ENCODE results near the gene FMNL3.
"Not testable (repeated sequence)": the region's sequence is repeated elsewhere in the genome, so short reads cannot be mapped to it uniquely, and the experiment has no call there.

The FMNL3 gene, protein sequence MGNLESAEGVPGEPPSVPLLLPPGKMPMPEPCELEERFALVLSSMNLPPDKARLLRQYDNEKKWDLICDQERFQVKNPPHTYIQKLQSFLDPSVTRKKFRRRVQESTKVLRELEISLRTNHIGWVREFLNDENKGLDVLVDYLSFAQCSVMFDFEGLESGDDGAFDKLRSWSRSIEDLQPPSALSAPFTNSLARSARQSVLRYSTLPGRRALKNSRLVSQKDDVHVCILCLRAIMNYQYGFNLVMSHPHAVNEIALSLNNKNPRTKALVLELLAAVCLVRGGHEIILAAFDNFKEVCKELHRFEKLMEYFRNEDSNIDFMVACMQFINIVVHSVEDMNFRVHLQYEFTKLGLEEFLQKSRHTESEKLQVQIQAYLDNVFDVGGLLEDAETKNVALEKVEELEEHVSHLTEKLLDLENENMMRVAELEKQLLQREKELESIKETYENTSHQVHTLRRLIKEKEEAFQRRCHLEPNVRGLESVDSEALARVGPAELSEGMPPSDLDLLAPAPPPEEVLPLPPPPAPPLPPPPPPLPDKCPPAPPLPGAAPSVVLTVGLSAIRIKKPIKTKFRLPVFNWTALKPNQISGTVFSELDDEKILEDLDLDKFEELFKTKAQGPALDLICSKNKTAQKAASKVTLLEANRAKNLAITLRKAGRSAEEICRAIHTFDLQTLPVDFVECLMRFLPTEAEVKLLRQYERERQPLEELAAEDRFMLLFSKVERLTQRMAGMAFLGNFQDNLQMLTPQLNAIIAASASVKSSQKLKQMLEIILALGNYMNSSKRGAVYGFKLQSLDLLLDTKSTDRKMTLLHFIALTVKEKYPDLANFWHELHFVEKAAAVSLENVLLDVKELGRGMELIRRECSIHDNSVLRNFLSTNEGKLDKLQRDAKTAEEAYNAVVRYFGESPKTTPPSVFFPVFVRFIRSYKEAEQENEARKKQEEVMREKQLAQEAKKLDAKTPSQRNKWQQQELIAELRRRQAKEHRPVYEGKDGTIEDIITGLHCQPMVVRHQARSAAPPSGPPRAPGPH

DNA sequence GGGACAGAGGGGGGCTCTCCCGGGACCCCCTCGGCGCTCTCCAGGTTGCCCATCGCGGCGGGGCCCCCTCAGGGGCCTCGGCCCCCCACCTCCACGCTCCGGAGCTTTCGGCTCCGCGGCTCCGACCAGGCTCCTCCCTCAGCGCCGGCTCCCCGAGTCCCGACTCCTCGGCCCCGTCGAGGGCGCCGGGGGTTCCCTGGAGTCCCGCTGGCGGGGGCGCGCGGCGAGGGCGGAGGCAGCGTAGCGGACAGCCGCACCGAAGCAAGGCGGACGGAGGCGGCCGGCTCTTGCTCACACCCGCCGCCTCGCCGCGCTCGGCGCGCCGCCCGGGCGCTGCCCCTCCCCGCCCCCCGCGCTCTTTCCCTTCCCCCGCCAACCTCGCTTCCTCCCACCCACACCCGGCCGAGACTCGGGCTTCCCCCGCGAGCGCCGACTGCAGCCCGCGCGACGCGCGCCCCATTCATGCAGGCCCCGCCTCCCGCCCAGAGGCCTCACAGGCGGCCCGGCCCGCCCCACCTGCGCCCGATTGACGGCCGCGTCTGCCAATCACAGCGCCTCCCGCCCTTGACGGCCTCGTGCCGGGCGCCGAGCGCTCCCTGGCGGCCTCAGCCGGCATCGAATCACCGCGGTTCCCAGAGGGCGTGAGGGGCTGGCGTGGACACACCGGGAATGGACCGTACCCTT, at the start of gene FMNL3:
FMNL3 (minus strand) TSS at position 278 of the 684 bp plus-strand sequence; CDS start at position 53, 225 bp downstream.
- Mint-ChIP-seq H3K36me3 (no peaks in the 10 kb centered on the region), H3K27me3 (peaks cover 3% of the 10 kb centered on the region), H3K4me1 (peaks cover 38% of the 10 kb centered on the region), H3K9me3 (no peaks in the 10 kb centered on the region), H3K27ac (peak within 1 kb of the TSS; percentile 96), H3K4me3 (peak within 1 kb of the TSS; percentile 97)
- ATAC-seq (ENCODE audit: low read depth), result peak; percentile 91
- peak; percentile 99 to 100 for DNase-seq (ENCODE audit: low spot score in 2 of 2)

DNA sequence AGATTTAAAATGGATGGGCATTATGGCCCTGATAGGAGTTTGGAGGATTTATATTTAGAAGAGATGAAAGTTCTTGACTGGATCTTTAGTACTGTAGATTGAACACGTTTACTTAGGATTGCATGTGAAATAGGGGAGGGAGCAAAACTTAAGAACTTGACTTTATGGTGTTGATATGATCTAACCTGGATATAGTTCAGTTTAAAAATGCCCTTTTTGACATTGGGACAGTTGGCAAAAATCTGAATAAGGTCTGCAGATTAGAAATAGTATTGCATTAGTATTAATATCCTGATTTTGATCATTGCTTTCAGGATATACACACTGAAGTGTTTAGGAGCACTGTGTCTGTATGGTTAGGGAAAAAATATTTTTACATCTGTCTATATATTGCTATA, 43.8 kb upstream of the FMNL3 start:
- no peak for DNase-seq (ENCODE audit: low spot score in 2 of 2)
- Mint-ChIP-seq H3K27ac (peak overlapping the region; percentile 89), H3K27me3 (no peaks in the 10 kb centered on the region), H3K4me3 (no peak overlapping the region), H3K36me3 (peaks cover 20% of the 10 kb centered on the region), H3K9me3 (no peaks in the 10 kb centered on the region), H3K4me1 (peaks cover 35% of the 10 kb centered on the region)
- ATAC-seq (ENCODE audit: low read depth), result no peak

DNA sequence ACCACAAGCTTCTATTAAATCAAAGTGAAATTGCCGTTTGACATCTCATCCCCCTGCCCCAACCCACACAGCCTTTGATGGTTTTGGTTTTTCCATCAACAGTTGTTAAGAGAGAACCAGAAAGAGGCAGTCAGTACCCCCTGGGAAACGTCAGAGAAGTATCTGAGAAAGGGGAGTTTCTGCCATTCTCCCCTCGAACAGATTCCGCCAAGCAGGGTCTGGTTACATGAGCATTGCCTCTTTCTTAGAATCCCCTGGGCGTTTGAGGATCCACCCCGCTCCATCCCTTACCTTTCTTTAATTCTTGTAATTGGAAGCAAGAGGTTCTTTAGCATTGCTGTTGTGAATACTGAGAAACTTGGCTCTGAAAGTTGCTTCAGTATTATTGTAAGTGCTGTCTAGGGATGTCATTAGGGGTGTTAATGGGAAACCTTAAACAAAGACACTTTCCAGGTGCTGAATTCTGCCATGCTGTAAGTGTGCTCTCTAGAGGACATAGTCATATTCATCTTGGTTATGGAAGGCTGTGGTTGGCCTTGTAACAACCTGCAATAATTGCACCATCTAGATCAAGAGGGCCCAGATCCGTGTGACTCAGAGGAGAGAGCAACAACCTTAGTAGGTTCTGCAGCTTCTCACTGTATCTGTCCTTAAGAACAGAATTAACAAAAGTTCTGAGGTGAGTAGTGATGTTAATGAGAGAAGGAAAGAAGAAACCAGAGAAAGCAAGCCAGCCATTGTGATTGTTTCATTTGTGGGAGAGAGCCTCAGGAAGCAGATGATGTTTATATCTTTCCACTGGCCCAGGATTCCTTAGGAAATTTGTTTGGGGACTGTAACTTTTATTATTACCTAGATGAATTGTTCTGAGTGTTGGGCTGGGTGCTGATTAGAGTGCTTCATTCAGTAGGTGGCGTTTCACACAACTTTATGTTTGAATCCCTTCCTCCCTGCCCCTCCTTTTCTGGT, 43.1 kb upstream of the FMNL3 start:
- peaks cover 18% of the 10 kb centered on the region for H3K36me3 Mint-ChIP-seq
- H3K27me3 Mint-ChIP-seq, result no peaks in the 10 kb centered on the region
- peaks cover 35% of the 10 kb centered on the region for H3K4me1 Mint-ChIP-seq
- DNase-seq (ENCODE audit: low spot score in 2 of 2) (no peak), ATAC-seq (ENCODE audit: low read depth) (no peak)
- peak overlapping the region; percentile 38 for H3K4me3 Mint-ChIP-seq
- H3K27ac Mint-ChIP-seq, result peak overlapping the region; percentile 89
- H3K9me3 Mint-ChIP-seq, result no peaks in the 10 kb centered on the region

DNA sequence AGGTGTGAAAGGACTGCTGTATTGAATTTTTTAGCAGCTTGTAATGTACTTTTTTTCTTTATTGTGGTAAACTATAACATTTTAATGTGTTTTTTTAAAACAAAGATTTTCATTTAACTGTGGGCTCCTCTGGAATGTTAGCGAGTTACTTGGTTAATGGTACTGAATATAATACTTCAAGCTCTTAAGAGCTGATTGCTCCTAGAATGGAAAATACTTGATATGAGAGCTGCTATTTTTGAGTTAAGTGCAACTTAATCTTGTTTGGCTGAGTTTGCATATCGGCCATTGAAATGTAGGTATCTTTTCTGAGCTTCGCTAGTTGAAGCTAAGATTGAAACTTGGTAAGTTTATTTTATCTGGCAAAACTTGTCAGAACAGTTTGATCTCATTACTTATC, 41.6 kb upstream of the FMNL3 start:
- H3K9me3 Mint-ChIP-seq, result no peaks in the 10 kb centered on the region
- H3K27me3 Mint-ChIP-seq, result no peaks in the 10 kb centered on the region
- peaks cover 37% of the 10 kb centered on the region for H3K4me1 Mint-ChIP-seq
- peak overlapping the region; percentile 11 for H3K4me3 Mint-ChIP-seq
- peaks cover 15% of the 10 kb centered on the region for H3K36me3 Mint-ChIP-seq
- no peak for ATAC-seq (ENCODE audit: low read depth)
- DNase-seq (ENCODE audit: low spot score in 2 of 2), result no peak
- peak overlapping the region; percentile 20 for H3K27ac Mint-ChIP-seq

DNA sequence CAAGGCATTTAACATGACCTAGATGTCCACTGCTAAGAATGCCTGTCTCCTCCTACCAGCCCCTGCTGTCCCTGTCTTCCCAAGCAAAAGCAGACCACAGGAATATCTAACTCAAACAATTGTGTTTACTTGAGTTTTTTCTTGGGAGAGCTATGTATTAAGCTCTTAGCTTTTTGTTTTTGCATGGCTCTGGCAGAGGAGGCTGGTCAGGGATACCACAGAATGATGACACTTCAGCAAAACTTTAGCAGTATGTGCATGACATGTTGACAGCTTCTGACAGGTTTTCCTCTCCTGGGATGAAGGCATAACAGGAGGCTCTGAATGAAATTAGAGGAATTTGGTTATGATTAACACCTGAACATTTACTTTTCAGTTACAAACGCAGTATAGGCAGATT, 41.1 kb upstream of the FMNL3 start:
- no peak overlapping the region for H3K27ac Mint-ChIP-seq
- DNase-seq (ENCODE audit: low spot score in 2 of 2), result no peak
- H3K4me3 Mint-ChIP-seq, result no peak overlapping the region
- H3K4me1 Mint-ChIP-seq, result peaks cover 37% of the 10 kb centered on the region
- H3K36me3 Mint-ChIP-seq, result peaks cover 14% of the 10 kb centered on the region
- H3K9me3 Mint-ChIP-seq, result no peaks in the 10 kb centered on the region
- no peak for ATAC-seq (ENCODE audit: low read depth)
- no peaks in the 10 kb centered on the region for H3K27me3 Mint-ChIP-seq

DNA sequence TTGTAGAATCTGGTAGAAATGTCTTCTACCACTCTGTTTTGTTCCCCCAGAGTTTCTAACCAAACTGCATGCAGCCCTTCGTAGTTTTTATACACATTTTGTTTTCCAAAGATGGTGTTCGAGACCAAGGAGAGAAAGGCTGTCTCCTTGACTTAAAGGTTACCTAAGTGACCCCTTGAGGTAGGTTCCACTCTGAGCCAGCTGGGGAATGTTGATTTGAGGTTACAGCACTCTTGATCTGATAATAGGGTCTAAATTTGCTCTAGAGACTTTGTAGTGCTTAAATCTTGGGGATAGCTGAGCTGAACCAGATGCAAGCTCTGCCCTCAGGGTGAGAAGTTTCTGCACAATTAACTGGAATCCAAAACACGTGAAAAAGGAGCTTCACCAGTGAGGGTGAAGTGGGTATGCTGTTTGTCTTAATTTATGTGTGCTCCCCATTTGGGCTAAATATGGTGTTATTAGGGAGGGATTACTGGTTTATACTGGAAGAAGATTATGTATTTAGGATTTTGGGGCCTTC, 37.2 kb upstream of the FMNL3 start:
- ATAC-seq (ENCODE audit: low read depth), result no peak
- Mint-ChIP-seq H3K4me3 (no peak overlapping the region), H3K27ac (peak overlapping the region; percentile 2), H3K9me3 (no peaks in the 10 kb centered on the region), H3K36me3 (peaks cover 10% of the 10 kb centered on the region), H3K27me3 (no peaks in the 10 kb centered on the region), H3K4me1 (peaks cover 31% of the 10 kb centered on the region)
- no peak for DNase-seq (ENCODE audit: low spot score in 2 of 2)

DNA sequence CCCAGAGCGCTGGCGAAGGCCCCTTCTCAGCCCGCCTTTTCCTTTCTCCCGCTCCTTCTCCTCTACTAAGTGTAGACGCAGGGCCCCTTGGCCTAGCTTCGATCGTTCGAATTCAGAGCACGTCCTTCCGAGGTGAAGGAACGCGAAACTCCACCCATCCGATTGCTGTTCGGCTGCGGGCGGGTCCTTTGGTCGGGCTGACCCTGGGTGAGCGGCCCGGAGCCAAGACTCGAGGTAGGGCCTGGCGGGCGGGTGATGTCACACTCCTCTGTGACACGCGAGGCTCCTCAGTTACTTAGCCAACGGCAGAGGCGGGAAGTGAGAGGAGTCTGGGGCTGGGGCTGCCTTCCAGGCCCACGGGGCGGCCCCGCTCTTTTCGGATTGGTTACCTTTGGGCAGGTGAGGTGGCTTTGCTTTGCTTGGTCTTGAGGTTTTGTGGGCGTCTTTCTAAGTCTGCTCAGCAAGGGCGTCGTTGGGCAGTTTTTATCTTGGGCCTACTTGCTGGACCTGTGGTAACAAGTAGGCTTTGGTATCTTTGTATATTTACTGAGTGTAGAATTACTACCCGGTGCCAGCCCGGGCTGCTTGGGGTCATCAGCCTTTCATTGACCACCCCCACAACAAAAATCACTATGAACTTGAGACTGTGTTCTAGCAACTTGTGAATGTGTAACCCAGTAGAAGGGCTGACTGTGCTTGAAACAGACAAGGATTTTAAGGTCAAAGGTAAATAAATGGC, 34.8 kb upstream of the FMNL3 start:
- peak overlapping the region; percentile 92 for H3K4me3 Mint-ChIP-seq
- peak; percentile 65 for ATAC-seq (ENCODE audit: low read depth)
- peaks cover 25% of the 10 kb centered on the region for H3K4me1 Mint-ChIP-seq
- H3K27ac Mint-ChIP-seq, result peak overlapping the region; percentile 95
- peaks cover 10% of the 10 kb centered on the region for H3K36me3 Mint-ChIP-seq
- H3K27me3 Mint-ChIP-seq, result no peaks in the 10 kb centered on the region
- DNase-seq (ENCODE audit: low spot score in 2 of 2), result peak; percentile 82 to 83
- H3K9me3 Mint-ChIP-seq, result no peaks in the 10 kb centered on the region

DNA sequence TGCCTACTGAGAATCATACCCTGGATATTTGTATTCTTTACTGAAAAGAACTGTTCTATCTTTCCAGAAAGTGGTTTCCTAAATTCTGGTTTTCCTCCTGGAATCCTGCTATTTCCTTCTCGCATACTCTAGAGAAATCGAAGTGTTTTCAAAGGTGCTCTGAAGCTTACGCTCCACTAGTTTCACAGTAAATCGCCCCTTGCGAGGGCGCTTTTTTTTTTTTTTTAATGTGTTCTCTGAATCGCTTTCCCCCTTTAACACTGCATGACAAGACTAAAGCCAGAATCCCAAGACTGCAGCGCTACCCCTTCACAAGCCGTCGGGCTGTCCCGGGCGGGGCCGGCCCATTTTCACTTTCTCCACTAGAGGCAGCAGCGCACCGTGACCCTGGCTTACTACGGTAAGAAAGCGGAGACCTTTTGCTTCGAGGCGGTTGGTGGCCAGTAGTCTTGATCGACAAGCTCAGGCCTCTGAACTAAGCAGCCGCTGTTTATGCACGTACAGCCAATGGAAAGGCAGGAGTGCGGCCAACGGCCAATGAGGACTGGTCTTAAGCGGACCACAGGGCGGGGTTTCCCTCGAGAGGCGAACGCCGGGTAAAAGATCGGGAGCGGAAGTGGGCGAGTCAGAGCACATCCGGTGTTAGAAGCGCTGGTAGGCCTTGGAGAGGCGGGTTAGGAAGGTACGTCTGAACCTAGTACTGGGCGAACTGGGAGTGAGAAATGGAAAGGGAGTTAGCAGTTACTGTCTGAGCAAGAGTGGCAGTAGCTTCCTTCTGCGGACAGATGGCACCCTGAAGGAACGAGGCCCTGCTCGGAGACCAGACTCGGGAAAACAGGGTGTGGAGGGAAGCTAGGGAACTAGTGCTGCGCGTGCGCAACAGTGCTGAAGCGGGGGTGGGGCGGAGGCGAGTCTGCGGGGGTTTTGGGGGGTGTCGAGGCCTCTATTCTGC, 34.0 kb upstream of the FMNL3 start, which contains the start of gene TMBIM6:
TMBIM6 (plus strand) TSS at position 628 of the 952 bp plus-strand sequence. CDS start 10,937 bp downstream, outside the sequence.
- peaks cover 7% of the 10 kb centered on the region for H3K36me3 Mint-ChIP-seq
- ATAC-seq (ENCODE audit: low read depth) (peak; percentile 84), DNase-seq (ENCODE audit: low spot score in 2 of 2) (peak; percentile 94 to 97)
- H3K27ac Mint-ChIP-seq, result peak within 1 kb of the TSS; percentile 95
- H3K27me3 Mint-ChIP-seq, result no peaks in the 10 kb centered on the region
- H3K4me3 Mint-ChIP-seq, result peak within 1 kb of the TSS; percentile 92
- no peaks in the 10 kb centered on the region for H3K9me3 Mint-ChIP-seq
- H3K4me1 Mint-ChIP-seq, result peaks cover 21% of the 10 kb centered on the region

DNA sequence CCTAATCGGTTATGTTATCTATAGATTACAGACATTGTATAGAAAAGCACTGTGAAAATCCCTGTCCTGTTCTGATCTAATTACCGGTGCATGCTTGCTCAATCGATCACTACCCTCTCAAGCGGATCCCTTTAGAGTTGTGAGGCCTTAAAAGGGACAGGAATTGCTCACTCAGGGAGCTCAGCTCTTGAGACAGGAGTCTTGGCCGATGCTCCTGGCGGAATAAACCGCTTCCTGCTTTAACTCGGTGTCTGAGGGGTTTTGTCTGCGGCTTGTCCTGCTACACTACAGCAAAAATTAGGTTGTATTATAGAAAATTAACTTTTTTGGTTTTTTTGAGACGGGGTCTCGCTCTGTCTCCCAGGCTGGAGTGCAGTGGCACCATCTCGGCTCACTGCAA, 33.1 kb upstream of the FMNL3 start:
- not testable (repeated sequence) for ATAC-seq (ENCODE audit: low read depth); H3K27me3 Mint-ChIP-seq; DNase-seq (ENCODE audit: low spot score in 2 of 2); H3K27ac Mint-ChIP-seq; H3K36me3 Mint-ChIP-seq; H3K9me3 Mint-ChIP-seq; H3K4me3 Mint-ChIP-seq
- peaks cover 19% of the 10 kb centered on the region for H3K4me1 Mint-ChIP-seq

DNA sequence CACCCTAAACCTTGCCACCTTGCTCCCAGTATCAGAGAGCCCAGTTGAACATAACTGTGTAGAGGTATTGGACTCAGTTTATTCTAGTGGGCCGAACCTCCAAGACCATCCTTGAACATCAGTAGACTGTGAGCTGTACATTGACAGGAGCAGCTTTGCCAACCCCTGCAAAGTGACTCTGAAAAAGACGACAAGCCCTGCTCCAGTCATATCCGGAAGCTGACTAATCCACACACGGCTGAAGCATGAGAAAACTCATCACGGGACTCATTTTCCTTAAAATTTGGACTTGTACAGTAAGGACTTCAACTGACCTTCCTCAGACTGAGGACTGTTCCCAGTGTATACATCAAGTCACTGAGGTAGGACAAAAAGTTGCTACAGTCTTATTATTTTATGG, 31.5 kb upstream of the FMNL3 start:
- H3K4me1 Mint-ChIP-seq, result peaks cover 11% of the 10 kb centered on the region
- not testable (repeated sequence) for H3K27ac Mint-ChIP-seq; DNase-seq (ENCODE audit: low spot score in 2 of 2); ATAC-seq (ENCODE audit: low read depth); H3K4me3 Mint-ChIP-seq; H3K36me3 Mint-ChIP-seq; H3K9me3 Mint-ChIP-seq; H3K27me3 Mint-ChIP-seq

DNA sequence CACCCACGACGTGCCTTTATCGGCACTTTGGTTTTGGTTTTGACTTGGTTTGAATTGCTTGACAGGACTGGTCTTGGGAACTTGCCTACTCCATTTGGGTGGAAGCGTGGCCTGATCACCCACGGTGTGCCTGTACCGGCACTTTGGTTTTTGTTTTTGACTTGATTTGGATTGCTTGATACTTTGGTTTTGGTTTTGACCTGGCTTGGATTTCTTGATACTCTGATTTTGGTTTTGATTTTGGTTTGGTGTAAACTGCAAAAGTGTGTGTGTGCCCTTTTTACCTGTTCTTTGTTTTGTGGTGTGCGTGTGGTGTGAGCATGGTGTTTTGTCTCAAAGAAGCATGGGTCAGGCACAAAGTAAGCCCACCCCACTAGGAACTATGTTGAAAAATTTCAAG, 27.7 kb upstream of the FMNL3 start:
- not testable (repeated sequence) for DNase-seq (ENCODE audit: low spot score in 2 of 2); ATAC-seq (ENCODE audit: low read depth); H3K36me3 Mint-ChIP-seq; H3K27me3 Mint-ChIP-seq; H3K4me3 Mint-ChIP-seq; H3K4me1 Mint-ChIP-seq; H3K9me3 Mint-ChIP-seq; H3K27ac Mint-ChIP-seq

Measured in memory B cell (primary cell).